Fibroblast of pulmonary artery (primary cell): ENCODE measurements around the gene HMCN1.

Experiments
- DNase-seq: peaks from one replicate; pipeline ENCODE4 v3.0.0-alpha.2; 2010; ENCODE audit warnings: low read depth
- H3K4me3 ChIP-seq: replicated peaks from 2 replicates; pipeline ENCODE4 v1.5.1; 2011; ENCODE audit warnings: low read depth, mild to moderate bottlenecking, control low read depth, low read length, moderate library complexity
- CTCF ChIP-seq: IDR thresholded peaks from 2 replicates; pipeline ENCODE4 v1.5.1; 2011; ENCODE audit warnings: mild to moderate bottlenecking, control low read depth, low read length, inconsistent platforms; ENCODE audit errors: missing control alignments

HMCN1 gene

GRCh38 chr1:186104459-186104858, 370.3 kb downstream of the HMCN1 start:
- no peak for DNase-seq
- TF ChIP-seq CTCF, result no peak

GRCh38 chr1:186112280-186112679, 378.1 kb downstream of the HMCN1 start:
- no peak overlapping the region for H3K4me3 ChIP-seq
- TF ChIP-seq CTCF, result no peak
- no peak for DNase-seq

More at GRCh38 chr1:186104459-186104858, 370.3 kb downstream of the HMCN1 start:
- no peak overlapping the region for H3K4me3 ChIP-seq

GRCh38 chr1:186113461-186113860, 379.3 kb downstream of the HMCN1 start:
- no peak for DNase-seq
- TF ChIP-seq CTCF, result no peak
- H3K4me3 ChIP-seq, result no peak overlapping the region

GRCh38 chr1:186118724-186119123, 384.5 kb downstream of the HMCN1 start:
- DNase-seq, result no peak
- TF ChIP-seq CTCF, result no peak
- H3K4me3 ChIP-seq, result no peak overlapping the region

- H3K4me3 ChIP-seq, result no peak overlapping the region
- TF ChIP-seq CTCF, result no peak
- no peak for DNase-seq
These were observed 388.6 kb downstream of the HMCN1 start for GRCh38 chr1:186122837-186123236.

- no peak for DNase-seq
- no peak overlapping the region for H3K4me3 ChIP-seq
- no peak for TF ChIP-seq CTCF
These were observed 390.8 kb downstream of the HMCN1 start for GRCh38 chr1:186125035-186125434.

GRCh38 chr1:186125511-186125910, 391.3 kb downstream of the HMCN1 start:
- H3K4me3 ChIP-seq, result no peak overlapping the region
- no peak for TF ChIP-seq CTCF
- DNase-seq, result no peak
